Measurements from ENCODE around the gene GRID1. TPM values are rescaled to one million over a fixed set of nuclear protein-coding genes. Genes with fewer than 3 reads are reported as not detected.

Gene GRID1
- total RNA-seq, 4 donors from 2014 or later, result 0.35 to 10.7 (median 1.3) TPM

DNA sequence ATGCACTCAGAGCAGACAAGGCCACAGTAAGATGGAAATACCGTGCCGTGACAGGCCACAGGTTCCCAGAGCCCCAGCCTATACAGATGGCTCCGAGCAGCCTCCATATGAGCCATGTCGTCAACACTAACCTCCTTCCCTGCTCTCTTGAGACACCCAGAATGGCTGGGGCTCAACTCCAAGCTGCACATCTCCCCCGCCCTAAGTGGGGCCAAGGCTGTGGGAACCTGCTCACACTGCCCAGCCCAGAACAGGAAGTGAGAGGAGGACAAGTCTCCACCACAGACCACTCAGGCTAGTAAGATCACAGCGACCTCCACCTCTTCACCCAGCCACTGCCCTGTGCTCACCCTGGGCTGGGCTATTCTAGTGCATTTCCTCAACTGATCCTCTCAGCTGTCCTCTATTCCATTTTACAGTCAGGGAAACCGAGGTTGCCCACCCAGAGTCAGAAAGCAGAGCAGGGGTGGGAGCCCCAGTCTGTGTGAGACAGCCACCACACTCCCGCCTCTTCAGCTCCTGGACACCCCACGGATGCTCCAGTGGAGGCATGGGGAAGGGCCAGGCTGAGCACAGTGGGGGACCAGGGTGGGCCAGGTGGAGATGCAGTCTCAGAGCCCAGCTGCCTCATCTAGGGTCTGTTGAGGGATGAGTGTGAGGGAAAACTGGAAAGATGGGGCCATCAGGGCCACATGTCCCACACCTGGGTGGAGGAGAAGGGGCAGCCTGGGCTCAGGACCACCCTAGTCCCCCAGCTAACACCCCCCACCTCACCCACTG is 11.6 kb downstream of the GRID1 start:
- Histone ChIP-seq H3K9me3 (no peaks in the 10 kb centered on the region), H3K36me3 (no peaks in the 10 kb centered on the region), H3K27me3 (no peaks in the 10 kb centered on the region), H3K4me3 (no peak overlapping the region), H3K4me1 (peaks cover 0 to 7% (median 0%) of the 10 kb centered on the region in 4 donors), H3K27ac (no peak overlapping the region)
- no peak for TF ChIP-seq POLR2A (IDR thresholded peaks at IDR 0.05)
- TF ChIP-seq, protein P1, sequence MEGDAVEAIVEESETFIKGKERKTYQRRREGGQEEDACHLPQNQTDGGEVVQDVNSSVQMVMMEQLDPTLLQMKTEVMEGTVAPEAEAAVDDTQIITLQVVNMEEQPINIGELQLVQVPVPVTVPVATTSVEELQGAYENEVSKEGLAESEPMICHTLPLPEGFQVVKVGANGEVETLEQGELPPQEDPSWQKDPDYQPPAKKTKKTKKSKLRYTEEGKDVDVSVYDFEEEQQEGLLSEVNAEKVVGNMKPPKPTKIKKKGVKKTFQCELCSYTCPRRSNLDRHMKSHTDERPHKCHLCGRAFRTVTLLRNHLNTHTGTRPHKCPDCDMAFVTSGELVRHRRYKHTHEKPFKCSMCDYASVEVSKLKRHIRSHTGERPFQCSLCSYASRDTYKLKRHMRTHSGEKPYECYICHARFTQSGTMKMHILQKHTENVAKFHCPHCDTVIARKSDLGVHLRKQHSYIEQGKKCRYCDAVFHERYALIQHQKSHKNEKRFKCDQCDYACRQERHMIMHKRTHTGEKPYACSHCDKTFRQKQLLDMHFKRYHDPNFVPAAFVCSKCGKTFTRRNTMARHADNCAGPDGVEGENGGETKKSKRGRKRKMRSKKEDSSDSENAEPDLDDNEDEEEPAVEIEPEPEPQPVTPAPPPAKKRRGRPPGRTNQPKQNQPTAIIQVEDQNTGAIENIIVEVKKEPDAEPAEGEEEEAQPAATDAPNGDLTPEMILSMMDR (IDR thresholded peaks at IDR 0.05), result no peak
- DNase-seq, result no peak

DNA sequence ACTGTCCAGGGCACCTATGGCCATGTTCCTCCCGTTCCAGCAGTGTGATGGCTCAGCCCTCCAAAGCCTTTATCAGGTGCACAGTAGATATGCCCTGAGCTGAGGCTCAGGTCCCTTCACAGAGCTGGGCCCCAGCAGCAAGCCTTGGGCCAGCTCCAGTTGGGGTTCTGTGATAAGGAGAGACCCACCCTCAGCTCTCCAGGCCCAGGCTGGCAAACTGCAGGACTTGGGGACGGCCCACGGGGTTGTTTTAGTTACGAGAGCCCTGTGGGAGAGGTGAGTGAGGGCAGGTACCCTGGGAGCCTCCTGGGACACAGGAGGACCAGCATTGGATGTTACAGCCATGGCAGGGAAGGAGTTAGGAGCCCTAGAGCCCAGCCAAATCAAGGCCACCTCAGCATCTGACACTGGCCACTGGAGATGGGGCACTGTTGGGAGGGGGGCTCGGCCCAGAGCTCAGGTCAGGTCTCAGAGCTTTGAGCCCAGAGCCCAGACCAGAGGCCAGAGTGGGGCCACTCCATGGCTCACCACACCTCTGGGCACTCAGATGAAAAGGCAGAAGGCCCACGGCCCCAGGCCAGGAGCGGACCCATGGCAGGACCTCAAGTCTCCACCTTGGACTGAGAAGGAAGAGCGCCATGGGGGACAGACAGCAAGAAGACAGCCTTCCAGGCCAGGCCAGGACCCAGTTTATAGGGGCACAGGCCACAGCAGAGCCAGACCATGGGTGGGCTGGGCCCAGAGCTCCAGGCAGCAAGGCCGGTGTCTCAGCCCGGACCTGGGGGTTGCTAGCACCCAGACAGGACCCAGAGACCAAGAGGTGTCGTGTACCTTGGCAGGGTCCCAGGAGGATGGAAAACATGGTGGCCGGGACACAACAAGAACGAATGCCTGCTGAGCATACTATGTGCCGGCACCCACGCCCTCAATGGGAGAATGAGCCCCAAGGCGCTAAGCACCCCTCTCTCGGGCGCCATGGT is 12.8 kb downstream of the GRID1 start:
- TF ChIP-seq, protein P1 (IDR thresholded peaks at IDR 0.05), result no peak
- TF ChIP-seq POLR2A (IDR thresholded peaks at IDR 0.05), result no peak
- Histone ChIP-seq H3K4me3 (no peak overlapping the region), H3K27me3 (no peaks in the 10 kb centered on the region), H3K36me3 (no peaks in the 10 kb centered on the region), H3K4me1 (peaks cover 0 to 7% (median 0%) of the 10 kb centered on the region in 4 donors), H3K27ac (no peak overlapping the region), H3K9me3 (no peaks in the 10 kb centered on the region)
- no peak for DNase-seq

DNA sequence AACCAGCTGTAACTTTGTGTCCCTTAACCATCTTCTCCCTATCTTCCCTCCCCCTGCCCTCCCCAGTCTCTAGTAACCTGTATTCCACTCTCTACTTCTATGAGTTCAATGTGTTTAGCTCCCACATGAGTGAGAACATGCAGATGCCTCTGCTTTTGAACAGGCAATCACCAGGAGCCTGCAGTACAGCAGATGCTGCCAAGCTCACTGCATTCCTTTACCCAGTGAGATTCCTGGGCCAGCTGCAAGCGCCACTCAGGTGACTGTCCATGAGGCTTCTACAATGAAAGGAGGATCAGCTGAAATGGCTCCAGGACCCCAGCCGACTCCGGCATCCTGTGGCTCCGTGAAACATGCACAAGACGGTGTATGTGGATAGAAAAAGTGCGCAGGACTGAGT is 15.7 kb downstream of the GRID1 start:
- H3K27ac ChIP-seq, result no peak overlapping the region
- TF ChIP-seq POLR2A (IDR thresholded peaks at IDR 0.05), result no peak
- TF ChIP-seq, protein P1 (IDR thresholded peaks at IDR 0.05), result no peak

DNA sequence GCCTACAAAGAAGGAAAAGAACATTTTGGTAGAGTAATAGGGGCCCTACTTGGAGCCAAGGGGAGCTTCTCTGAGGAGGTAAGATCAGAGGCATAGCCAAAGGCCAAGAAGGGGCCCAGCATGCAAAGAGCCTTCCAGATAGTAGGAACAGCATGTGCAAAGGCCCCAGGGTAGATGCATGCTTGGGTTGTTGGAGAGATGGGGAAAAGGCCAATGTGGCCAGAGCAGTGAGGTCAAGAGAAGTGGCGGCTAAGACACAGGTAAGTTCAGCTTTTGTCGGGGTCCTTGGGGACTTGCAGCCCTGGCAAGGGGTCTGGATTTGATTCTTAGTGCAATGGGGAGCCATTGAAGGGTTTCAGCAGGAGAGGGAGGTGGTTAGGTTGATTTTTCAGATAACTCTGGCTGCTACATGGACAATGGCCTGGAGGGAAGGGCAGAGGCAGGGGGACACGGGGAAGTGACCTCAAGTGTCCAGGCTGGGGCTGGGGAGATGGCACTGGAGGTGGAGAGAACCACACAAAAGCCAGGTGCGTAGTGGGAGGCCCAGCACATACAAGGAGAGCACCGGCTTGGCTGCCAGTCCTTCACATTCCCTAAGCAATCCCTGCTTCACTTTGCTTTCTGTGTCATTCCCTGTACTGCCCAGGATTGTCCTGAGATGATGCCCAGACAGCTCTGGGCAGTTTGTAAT is 16.5 kb downstream of the GRID1 start:
- TF ChIP-seq, protein P1 (IDR thresholded peaks at IDR 0.05), result no peak
- no peak for TF ChIP-seq POLR2A (IDR thresholded peaks at IDR 0.05)
- no peak for DNase-seq

More for the DNA sequence above, 15.7 kb downstream of the GRID1 start:
- Histone ChIP-seq H3K36me3 (no peaks in the 10 kb centered on the region), H3K4me3 (no peak overlapping the region), H3K9me3 (no peaks in the 10 kb centered on the region), H3K27me3 (no peaks in the 10 kb centered on the region), H3K4me1 (peaks cover 0 to 7% (median 0%) of the 10 kb centered on the region in 4 donors)
- no peak for DNase-seq

DNA sequence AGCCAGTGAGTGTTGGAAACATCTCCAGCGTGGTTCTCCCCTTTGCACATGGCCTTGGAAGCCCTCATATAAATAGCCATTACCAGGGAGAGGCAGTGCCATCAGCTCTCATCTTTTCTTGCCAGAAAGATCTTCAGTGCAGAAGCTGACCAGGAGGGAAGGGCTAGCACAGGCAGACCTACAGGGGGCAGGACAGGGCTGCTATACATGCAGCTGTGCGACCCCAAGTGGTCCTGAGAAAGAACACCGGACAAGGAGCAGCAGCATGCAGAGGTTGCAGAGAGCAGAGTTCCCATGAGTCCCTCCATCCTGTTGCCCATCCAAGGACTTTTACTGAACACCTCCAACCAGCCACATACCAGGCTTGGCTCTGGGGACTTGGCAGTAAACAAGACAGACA is 17.1 kb downstream of the GRID1 start:
- TF ChIP-seq, protein P1 (IDR thresholded peaks at IDR 0.05), result no peak
- TF ChIP-seq POLR2A (IDR thresholded peaks at IDR 0.05), result no peak

More for the DNA sequence above, 16.5 kb downstream of the GRID1 start:
- Histone ChIP-seq H3K27me3 (no peaks in the 10 kb centered on the region), H3K9me3 (no peaks in the 10 kb centered on the region), H3K36me3 (no peaks in the 10 kb centered on the region), H3K27ac (no peak overlapping the region), H3K4me3 (no peak overlapping the region), H3K4me1 (no peaks in the 10 kb centered on the region)

More for the DNA sequence above, 17.1 kb downstream of the GRID1 start:
- no peaks in the 10 kb centered on the region for H3K36me3 ChIP-seq
- H3K4me1 ChIP-seq, result no peaks in the 10 kb centered on the region
- DNase-seq, result no peak
- no peaks in the 10 kb centered on the region for H3K9me3 ChIP-seq
- H3K27me3 ChIP-seq, result no peaks in the 10 kb centered on the region
- no peak overlapping the region for H3K27ac ChIP-seq
- H3K4me3 ChIP-seq, result no peak overlapping the region

Measured in Peyer's patch (tissue), 4 donors.